GM21423 (cell line): ENCODE results near the gene NDUFV2.
"Not testable (repeated sequence)": the region's sequence is repeated elsewhere in the genome, so short reads cannot be mapped to it uniquely, and the experiment has no call there.

ENCODE experiments used
- ATAC-seq: cut with Tn5 transposase; IDR thresholded peaks from one replicate; pipeline ENCODE4 v1.9.1; 2021; ENCODE audit warnings: mild to moderate bottlenecking, moderate library complexity; ENCODE audit not compliant: unreplicated experiment

The NDUFV2 gene

DNA sequence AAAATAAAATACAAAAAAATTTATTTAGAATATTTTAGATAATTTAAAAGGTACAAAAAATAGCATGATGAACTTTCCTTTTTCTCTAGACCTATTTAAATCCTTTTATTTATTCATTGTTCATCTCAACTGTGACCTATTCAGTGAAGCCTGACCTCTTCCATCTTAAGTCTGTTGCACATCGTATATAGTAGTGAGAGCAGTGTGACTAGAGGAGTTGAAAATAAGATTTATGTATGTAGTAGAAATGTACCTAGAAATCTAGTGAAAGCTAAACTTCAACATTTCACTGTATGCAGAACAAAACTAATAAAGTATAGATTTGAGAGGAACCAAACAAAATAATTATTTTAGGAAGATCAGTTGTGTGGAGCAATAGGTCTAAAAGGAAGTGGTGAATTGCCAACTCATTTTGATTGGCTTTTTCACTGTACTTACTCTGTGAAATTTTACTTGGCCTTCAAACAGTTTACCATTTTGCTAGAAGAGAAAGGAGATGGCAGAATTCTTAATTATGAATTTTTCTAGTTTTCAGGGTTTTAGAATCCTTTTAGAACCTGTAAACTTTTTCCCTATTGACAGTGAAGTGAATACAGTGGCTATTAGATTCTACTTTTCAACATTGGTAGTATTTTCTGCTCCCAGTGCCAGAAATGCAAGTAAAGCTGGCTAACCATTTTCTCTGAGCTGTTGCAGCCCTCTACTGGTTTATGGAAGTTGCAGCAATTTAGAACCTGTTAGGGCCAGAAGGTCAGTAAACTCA, 45.1 kb downstream of the NDUFV2 start:
- peak; percentile 49 for ATAC-seq

DNA sequence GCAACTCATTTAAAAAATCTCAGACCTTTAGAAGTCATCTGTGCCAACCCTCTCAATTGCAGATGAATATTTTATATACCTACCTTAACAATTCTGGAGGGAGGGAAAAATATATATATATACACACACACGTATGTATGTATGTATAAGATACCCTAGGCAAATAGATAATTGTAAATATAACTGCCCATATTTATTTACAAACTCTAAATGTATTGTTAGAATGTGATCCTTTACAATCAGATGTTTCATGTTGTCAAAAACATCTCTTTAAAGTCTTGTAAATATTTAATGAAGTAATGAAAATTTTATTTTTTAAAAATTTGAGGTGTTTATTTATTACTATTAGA, 45.7 kb downstream of the NDUFV2 start:
- ATAC-seq = no peak

DNA sequence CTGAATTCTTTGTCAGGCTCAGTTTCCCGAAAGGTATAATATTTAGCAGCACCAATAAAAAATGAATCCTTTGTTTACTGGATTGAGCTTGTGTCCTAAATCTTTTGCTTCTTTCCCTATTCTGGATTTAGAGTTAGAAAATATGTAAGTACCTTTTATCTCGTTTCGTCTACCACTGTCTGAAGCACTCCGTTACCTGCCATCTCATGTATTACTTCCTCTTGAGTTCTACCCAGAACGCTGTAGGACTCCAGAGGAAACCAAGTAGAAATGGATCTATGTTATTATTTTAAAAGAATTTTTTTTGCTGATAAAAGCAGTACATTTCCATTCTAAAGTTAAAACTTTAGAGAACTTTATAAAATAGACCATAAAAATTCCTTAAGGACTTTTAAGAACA, 47.6 kb downstream of the NDUFV2 start:
- ATAC-seq = no peak

DNA sequence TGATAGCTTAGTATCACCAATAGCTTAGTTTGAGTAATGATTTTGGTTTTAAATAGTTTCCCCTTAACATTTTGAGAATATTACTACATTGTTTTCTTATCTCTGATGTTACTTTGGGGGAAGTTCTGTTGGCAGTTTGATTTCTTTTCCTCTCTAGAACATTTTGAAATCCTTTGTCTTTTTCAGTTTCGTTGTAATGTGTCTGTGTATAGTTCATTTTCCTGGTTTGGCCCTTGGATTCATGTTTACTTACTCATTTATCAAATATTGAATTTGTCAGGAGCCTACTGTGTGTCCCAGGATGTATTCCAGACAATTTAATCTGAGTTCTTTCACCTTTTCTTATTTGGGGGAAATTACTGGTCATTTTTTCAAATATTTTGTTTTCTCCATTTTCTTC, 50.8 kb downstream of the NDUFV2 start:
- ATAC-seq = no peak

DNA sequence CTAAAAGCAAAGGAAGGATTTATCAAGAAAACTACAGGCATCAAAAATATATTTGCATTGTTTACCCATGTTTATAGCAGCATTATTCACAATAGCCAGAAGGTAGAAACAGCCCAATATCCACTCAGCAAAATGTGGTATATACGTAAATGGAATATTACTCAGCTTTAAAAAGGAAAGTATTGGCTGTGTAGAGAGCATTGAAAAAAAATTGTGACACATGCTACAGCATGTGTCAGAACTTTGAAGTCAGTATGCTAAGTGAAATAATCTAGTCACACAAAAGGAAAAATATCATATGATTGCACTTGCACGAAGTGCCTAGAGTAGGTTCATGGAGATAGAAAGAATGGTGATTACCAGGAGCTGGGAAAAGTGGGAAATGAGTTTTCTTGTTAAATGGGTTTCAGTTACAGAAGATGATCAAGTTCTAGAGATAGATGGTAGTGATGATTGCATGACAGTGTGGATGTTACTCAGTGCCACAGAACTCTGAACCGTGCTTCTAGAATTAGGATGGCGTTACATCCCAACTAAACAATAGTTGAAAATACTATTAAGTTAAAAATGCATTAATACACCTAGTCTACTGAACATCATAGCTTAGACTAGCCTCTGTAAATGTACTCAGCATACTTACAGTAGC, 54.2 kb downstream of the NDUFV2 start:
- no peak for ATAC-seq

DNA sequence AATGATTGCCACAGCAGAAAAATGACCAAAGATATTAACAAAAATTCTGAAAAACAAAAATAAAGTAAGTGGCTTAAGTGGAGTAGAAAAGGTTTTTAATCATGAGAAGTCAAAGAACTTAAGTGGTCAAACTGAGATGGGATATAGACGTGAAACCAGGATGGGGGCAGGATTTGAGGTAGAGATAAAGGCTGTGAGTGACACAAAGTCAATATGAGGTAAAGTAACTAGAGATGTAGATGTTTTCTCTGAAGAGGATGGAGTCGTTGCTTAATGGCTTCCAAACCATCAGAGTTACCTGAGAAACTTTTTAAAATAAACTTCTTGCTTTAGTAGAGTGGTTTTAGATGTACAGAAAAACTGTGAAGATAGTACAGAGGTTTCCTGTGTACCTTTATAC, 55.3 kb downstream of the NDUFV2 start:
- ATAC-seq = no peak

DNA sequence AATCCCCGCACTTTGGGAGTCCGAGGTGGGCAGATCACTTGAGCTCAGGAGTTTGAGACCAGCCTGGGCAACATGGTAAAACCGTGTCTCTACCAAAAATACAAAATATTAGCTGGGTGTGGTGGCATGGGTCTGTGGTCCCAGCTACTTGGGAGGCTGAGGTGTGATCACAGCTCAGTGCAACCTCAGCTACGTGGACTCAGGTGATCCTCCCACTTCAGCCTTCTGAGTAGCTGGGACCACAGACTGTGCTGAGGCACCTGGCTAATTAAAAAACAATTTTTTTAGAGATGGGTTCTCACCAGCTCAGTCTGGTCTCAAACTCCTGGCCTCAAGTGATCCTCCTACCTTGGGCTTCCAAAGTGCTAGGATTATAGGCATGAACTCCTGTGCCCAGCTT, 57.5 kb downstream of the NDUFV2 start:
- no peak for ATAC-seq

DNA sequence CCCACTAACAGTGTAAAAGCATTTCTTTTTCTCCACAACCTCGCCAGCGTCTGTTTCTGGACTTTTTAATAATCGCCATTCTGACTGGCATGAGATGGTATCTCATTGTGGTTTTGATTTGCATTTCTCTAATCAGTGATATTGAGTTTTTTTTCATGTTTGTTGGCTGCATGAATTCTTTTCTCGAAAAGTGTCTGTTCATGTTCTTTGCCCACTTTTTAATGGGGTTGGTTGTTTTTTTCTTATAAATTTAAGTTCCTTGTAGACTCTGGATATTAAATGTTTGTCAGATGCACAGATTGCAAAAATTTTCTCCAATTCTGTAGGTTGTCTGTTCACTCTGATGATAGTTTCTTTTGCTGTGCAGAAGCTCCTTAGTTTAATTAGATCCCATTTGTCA, 60.2 kb downstream of the NDUFV2 start:
- not testable (repeated sequence) for ATAC-seq

DNA sequence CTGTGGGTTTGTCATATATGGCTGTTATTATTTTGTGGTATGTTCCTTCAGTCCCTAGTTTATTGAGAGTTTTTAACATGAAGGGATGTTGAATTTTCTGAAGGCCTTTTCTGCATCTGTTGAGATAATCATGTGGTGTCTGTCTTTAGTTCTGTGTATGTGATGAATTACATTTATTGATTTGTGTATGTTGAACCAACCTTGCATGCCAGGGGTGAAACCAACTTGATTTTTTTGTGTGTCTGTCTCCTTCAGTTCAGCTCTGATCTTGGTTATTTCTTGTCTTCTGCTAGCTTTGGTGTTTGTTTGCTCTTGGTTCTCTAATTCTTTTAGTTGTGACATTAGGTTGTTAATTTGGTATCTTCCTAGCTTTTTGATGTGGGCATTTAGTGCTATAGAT, 61.6 kb downstream of the NDUFV2 start:
- ATAC-seq = not testable (repeated sequence)

DNA sequence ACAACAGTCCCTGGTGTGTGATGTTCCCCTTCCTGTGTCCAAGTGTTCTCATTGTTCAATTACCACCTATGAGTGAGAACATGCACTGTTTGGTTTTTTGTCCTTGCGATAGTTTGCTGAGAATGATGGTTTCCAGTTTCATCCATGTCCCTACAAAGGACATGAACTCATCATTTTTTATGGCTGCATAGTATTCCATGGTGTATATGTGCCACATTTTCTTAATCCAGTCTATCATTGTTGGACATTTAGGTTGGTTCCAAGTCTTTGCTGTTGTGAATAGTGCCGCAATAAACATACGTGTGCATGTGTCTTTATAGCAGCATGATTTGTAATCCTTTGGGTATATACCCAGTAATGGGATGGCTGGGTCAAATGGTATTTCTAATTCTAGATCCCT, 63.4 kb downstream of the NDUFV2 start:
- not testable (repeated sequence) for ATAC-seq

DNA sequence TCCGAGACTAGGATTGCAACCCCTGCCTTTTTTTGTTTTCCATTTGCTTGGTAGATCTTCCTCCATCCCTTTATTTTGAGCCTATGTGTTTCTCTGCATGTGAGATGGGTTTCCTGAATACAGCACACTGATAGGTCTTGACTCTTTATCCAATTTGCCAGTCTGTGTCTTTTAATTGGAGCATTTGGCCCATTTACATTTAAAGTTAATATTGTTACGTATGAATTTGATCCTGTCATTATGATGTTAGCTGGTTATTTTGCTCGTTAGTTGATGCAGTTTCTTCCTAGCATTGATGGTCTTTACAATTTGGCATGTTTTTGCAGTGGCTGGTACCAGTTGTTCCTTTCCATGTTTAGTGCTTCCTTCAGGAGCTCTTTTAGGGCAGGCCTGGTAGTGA, 67.0 kb downstream of the NDUFV2 start:
- ATAC-seq = not testable (repeated sequence)

DNA sequence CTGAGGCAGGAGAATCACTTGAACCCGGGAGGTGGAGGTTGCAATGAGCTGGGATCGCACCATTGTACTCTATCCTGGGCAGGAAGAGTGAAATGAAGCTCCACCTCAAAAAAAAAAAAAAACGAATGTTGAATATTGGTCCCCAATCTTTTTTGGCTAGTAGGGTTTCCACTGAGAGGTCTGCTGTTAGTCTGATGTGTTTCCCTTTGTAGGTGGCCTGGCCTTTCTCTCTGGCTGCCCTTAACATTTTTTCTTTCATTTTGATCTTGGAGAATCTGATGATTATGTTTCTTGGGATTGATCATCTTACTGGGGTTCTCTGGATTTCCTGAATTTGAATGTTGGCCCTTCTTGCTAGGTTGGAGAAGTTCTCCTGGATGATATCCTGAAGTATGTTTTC, 69.4 kb downstream of the NDUFV2 start:
- ATAC-seq = not testable (repeated sequence)

DNA sequence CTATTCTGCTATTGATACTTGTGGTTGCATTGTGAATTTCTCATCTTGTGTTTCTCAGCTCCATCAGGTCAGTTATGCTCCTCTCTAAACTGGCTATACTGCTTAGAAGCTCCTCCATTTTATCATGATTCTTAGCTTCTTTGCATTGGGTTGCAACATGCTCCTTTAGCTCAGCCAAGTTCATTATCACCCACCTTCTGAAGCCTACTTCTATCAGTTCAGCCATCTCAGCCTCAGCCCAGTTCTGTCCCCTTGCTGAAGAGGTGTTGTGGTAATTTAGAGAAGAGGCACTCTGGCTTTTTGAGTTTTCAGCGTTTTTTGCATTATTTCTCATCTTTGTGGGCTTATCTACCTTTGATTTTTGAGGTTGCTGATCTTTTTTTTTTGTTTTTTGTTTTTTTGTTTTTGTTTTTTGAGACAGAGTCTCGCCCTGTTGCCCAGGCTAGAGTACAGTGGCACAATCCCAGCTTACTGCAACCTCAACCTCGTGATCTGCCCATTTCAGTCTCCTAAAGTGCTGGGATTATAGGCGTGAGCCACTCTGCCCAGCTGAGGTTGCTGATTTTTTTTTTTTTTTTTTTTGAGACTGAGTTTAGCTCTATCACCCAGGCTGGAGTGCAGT, 70.1 kb downstream of the NDUFV2 start:
- ATAC-seq = no peak

DNA sequence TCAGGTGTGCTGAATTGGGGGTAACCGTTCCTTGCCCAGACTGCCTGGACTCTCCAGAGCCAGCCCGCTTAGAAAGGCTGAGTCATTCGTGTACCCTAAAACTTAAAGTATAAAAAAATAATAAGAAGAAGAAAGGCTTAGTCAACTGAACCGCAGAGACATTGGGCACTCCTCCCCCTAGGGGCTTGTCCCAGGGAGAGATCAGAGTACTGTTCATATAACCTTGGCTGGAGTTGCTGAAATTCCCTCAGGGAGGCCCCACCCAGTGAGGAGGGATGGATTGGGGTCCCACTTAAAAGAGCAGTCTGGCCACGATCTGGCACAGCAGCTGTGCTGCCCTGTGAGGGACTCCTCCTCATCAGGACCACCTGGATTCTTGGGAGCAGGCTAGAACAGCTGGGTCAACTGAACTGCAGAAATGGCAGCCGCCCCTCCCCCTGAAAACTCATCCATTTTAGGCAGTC, 71.3 kb downstream of the NDUFV2 start:
- ATAC-seq = no peak

DNA sequence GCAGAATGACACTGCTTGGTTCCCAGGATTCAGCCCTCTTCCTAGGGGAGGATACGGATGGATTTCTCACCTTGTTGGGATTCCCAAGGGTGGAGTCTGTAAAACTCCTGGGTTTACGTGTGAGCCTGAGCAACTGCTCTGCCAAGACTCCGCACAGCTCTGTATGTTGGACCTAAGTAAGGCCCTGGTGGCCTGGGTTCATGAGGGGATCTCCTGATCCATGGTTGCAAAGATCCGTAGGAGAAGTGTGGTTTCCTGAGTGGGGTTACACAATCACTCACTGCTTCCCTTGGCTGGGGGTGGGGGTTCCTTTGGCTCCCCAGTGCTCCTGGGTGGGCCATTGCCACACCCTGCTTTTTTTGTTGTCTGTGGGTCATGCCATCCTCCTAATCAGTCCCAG, 71.8 kb downstream of the NDUFV2 start:
- no peak for ATAC-seq

DNA sequence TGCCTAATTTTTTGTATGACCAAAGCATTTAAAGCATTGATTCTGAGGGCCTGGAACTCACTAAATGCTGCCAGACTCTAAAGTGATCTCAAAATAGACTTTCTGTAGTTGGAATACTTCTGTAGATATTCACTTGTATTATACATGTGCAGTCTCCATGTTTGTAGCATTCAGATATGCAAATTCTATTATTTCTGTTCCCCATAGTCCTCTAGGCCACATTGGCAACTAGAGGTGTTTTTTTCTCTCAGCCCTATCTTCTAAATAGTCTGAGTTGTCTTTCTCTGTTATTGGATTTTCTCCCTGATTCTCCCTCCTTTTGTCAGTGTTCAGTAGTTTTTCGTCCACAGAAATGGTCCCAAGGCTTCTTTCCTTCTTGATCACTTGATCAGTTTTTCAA, 72.6 kb downstream of the NDUFV2 start:
- no peak for ATAC-seq

DNA sequence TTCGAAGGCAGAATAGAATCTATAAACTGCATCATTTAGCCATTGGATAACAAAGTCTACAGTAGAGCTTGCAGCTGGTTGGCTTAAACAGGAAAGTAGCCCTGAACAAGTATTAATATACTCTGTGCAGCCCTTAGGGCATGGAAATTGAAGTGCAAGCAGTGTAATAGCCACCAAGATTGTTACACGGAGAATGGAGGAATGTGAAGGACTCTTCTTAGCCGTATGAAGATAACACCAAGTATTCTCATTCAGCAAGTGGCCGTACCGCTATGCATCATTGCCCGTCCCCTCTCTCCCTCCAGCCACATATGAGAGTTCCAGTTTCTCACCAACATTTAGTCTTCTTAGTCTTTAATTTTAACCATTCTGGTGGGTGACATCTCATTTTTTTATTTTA, 74.5 kb downstream of the NDUFV2 start:
- ATAC-seq = no peak

DNA sequence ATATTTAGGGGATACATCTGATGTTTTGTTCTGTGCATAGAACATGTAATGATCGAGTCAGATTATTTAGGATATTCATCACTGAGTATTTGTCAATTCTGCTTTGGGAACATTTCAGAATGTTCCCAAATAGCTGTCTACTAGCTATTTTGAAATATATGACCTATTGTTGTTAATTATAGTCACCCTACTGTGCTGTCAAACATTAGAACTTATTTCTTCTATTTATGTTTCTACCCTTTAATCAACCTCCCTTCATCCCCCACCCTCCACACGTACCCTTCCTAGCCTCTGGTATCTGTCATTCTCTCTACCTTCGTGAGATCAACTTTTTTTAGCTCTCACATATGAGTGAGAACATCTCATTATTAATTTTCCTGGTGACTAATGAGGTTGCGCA, 75.0 kb downstream of the NDUFV2 start:
- no peak for ATAC-seq

DNA sequence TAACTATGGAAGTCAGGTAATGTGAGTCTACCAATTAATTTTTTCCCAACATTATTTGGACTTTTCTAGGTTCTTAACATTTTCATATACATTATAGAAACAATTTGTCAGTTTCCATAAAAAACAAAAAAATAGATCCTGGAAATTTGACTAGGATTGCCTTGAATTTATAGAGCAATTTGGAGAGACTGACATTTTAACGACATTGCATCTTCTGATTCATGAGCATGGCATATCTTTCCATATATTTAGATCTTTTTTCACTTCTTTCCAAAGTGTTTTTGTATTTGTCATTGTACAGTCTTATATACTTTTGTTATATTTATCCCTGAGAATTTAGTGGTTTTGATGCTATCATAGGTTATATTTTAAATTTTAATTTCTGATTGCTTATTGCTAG, 76.1 kb downstream of the NDUFV2 start:
- no peak for ATAC-seq

DNA sequence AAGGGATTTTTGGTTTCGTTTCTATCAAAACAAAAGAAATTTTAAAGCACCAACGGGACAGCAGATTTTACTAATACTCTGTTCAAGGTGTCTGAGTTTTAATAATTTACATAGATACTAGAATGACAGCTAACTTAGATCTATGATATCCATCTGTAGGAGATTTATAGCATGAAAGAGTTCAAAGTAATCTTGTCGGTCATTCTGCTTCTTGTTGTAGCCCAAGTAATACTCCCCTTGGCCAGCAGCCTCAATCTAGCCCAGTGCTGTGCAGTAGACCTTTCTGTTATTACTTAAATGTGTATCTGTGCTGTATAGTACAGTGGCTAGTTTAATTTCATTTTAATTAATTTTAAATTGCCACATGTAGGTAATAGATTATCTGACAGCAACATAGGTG, 78.8 kb downstream of the NDUFV2 start:
- ATAC-seq = no peak

DNA sequence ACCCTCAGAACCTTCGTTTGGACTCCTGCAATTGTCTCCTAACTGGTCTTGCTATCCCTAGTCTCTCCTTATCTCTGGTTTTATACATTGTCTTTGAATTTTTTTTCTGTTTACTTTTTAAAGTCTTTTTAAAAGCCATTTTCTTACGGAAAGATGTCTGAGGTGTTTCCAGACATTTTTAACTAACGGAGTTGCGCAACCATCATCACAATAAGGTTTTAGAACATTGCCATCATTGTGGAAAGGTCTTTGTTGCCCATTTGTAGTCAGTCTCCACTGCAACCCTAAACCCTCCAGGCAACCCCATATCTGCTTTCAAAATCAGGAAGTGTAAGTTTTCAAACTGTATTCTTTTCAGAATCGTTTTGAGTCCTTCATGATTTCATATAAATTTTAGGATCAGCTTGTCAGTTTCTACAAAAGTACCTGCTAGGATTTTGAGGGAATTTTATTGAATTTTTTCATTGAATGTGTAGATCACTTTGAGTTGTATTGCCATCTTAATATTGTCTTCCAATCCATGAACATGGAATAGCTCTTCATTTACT, 80.4 kb downstream of the NDUFV2 start:
- no peak for ATAC-seq
